AG10803 (cell line): ENCODE measurements around the gene MPZL2.

Source experiments
- DNase-seq: peaks from one replicate; pipeline ENCODE4 v3.0.0; 2010; ENCODE audit warnings: low read depth
- H3K4me3 ChIP-seq: 2 replicates; pipeline ENCODE4 v1.5.1; 2011; ENCODE audit warnings: mild to moderate bottlenecking, low read length, control low read depth
- CTCF ChIP-seq: conservative IDR thresholded peaks from 2 replicates; pipeline ENCODE4 v1.5.1; 2011; ENCODE audit warnings: mild to moderate bottlenecking, low read length, control low read depth, inconsistent platforms

The MPZL2 gene

DNA sequence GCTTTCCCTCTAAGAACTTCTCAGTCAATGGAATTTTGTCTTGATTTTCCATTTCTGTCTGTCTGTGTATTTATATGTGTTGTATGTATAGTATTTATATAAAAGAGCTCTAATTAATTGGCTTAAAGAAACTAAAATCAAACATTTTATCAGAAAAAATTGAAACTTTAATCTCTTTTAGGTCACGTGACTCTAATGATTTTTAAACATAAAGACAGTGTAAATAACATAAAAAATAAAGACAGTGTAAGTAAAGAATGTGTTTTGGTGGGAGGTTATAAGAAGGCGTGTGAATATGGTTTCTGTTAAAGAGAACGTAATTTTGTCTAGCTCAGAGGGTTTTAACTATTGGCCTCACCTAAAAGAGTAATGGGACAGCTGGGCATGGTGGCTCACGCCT, 41.7 kb downstream of the MPZL2 start:
- no peak overlapping the region for H3K4me3 ChIP-seq
- DNase-seq: no peak
- TF ChIP-seq CTCF: no peak

- no peak for TF ChIP-seq CTCF
- DNase-seq: no peak
- H3K4me3 ChIP-seq: no peak overlapping the region
These were observed 42.7 kb downstream of the MPZL2 start for GRCh38 chr11:118221419-118221818.

GRCh38 chr11:118219732-118220131, 44.4 kb downstream of the MPZL2 start:
- TF ChIP-seq CTCF: no peak
- no peak overlapping the region for H3K4me3 ChIP-seq
- DNase-seq: no peak

DNA sequence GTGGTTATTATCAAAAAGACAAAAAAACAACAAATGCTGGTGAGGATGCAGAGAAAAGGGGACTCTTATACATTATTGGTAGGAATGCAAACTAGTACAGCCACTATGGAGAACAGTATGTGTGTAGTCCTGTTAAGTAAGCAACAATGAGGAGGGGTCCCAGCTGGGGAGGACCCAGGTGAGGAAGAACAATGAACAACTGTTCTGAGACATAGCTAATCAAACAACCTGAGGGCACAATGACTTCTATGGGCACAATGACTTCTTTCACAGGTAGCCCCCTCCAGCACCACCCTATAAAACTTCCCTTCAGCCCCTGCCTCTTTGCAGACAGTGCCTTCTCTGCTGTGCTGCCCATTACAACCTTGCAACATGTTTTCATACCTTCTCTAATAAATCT, 44.9 kb downstream of the MPZL2 start:
- TF ChIP-seq CTCF: no peak
- no peak overlapping the region for H3K4me3 ChIP-seq
- no peak for DNase-seq

DNA sequence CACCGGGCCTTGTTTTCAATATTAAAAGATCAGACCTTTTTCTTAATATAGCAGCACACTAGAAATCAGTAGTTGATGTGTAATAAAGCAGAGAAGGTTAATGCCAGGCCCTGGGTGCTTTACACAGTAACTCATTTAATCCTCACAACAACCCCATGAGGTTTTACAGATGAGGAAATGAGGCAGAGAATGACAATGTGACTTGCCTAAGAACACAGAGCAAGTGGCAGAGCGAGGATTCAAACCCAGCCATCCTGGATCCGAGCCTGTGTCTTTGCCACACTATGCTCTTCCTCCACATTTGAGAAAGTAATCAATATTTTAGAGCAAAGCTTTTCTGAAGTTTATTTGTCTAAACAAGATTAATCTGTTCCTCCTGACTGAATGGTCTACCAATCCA, 46.5 kb downstream of the MPZL2 start:
- no peak for DNase-seq
- no peak for TF ChIP-seq CTCF
- no peak overlapping the region for H3K4me3 ChIP-seq

GRCh38 chr11:118216621-118217481, 47.2 kb downstream of the MPZL2 start:
- DNase-seq: no peak
- no peak for TF ChIP-seq CTCF
- no peak overlapping the region for H3K4me3 ChIP-seq

DNA sequence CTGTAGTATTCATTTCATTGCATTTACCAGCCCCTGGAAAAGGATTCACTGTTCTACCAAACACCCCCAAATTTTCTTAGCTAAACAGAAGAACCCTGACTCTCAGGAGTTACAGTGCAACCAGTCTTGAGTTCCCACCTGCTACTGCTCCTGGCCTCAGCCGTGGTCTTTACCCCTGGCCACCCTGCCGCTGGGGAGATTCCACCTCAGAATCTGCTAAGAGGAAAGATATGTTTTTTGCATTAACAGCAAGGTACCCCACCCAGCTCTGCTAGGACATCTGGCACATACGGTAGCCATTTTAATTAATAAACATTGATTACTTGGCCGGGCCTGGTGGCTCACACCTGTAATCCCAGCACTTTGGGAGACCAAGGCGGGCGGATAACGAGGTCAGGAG, 48.3 kb downstream of the MPZL2 start:
- no peak for DNase-seq
- TF ChIP-seq CTCF: no peak
- H3K4me3 ChIP-seq: no peak overlapping the region
